Measurements from ENCODE around the gene LYST.

GRCh38 chr1:235628316-235629005 is 238.2 kb downstream of the LYST start:
- TF ChIP-seq POLR2A (IDR thresholded peaks at IDR 0.05): no peak
- TF ChIP-seq, protein P1, sequence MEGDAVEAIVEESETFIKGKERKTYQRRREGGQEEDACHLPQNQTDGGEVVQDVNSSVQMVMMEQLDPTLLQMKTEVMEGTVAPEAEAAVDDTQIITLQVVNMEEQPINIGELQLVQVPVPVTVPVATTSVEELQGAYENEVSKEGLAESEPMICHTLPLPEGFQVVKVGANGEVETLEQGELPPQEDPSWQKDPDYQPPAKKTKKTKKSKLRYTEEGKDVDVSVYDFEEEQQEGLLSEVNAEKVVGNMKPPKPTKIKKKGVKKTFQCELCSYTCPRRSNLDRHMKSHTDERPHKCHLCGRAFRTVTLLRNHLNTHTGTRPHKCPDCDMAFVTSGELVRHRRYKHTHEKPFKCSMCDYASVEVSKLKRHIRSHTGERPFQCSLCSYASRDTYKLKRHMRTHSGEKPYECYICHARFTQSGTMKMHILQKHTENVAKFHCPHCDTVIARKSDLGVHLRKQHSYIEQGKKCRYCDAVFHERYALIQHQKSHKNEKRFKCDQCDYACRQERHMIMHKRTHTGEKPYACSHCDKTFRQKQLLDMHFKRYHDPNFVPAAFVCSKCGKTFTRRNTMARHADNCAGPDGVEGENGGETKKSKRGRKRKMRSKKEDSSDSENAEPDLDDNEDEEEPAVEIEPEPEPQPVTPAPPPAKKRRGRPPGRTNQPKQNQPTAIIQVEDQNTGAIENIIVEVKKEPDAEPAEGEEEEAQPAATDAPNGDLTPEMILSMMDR (IDR thresholded peaks at IDR 0.05): no peak

Measured in stomach (tissue), 4 donors.